Activated effector memory CD4-positive, alpha-beta T cell treated with anti-CD3 and anti-CD28 coated beads, Interleukin-2, amount 50 U/mL, for 16 hours (primary cell): ENCODE data around the gene SMPD3.
A peak's percentile ranks its signal among the peaks of the same experiment; 100 is the strongest.

Experiments used
- DNase-seq: peaks from one replicate; pipeline ENCODE4 v3.0.0-alpha.2; 2020

Gene SMPD3

DNA sequence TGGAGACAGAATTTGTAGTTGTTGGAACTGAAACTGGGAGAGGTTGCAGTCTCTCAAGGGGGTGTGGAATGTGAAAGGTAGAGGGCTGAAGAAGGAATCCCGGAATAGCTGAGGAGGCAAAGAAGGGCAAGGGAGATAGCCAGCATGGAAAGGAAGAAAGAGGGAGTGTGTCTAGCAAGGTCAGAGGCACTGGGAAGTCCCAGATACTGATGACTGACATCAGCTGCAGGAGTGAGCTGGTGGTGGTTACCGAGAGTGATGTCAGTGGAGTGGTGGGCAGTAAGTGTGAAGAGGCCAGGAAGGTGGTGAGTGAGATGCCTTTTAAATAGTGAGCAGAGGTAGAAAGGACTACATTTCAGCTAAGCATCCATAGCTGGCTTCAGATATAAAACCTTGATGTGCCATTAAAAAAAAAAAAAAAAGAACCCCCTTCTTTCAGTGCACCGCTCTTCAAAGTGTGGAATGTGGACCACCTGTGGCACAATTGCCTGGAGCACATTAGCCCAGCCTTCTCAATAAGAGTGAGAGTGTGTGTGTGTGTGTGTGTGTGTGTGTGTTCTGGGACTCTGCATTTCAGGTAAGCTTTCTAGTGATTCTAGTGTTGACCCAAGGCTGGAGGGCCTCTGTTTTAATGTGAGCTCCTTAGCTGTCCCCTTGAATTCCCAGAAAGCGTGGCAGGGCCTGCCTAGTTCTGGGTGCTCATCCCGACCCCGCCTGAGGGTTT is 129.0 kb downstream of the SMPD3 start:
- DNase-seq, result peak; percentile 67

DNA sequence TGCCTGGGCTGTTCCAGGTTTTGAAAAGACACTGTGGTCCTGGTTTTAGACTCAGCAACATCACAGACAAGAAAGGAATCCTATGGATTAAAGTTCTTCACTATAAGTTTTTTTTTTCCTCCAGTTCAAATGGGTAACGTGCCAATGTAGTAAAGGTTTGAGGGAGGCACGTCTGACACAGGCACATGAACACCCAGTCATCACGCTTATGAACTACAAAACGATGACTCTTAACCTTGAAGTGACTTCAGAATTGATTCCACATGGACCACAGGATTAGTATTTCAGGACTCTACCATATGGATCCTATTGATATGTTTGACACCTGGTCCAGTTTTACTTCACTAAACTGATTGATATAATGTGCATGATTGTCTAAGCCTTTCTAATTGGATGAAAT is 135.2 kb downstream of the SMPD3 start:
- DNase-seq, result no peak

DNA sequence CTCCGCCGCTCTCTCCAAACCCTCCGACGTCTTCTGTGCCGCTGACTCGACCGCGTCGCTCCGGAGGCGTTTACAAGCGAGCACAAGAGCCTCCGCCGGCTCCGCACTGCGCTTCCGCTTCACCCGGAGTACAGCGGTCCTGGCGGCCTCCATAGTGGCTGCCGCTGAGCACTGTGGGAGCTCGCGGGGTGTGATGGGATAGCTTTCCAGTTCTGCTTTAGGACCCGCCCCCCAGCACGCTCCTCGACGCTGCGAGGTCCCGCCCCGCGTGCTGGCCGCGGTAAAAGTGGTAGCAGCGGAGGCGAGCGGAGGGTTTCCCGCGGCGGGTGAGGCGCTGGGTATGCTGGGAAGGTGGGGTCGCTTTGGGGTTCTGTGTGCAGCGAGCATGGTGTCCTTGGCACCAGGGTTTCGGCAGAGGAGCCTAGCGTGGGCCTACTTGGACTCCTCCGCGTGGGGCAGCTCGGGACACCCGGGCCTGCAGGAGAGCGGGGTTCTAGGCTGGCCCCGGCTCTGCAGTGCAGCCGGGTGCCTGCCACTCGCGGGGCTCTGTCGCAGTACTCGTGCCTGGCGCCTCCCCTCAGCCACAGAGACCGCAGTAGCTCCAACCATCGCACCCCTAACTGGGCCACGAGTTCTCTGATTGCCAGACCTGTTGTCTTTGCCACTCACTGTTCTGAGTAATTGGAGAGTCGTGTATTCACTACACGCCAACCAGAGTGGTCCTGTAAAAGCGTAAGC is 137.4 kb downstream of the SMPD3 start, which contains the start of the genes PRMT7 and SLC7A6OS:
Gene PRMT7 (plus strand): TSS at position 246 of the 738 bp plus-strand sequence. CDS start 4,961 bp downstream, outside the sequence.
Gene SLC7A6OS (minus strand): TSS at position 173 of the 738 bp plus-strand sequence. CDS start 20 bp downstream, at position 153.
- peak; percentile 98 for DNase-seq

DNA sequence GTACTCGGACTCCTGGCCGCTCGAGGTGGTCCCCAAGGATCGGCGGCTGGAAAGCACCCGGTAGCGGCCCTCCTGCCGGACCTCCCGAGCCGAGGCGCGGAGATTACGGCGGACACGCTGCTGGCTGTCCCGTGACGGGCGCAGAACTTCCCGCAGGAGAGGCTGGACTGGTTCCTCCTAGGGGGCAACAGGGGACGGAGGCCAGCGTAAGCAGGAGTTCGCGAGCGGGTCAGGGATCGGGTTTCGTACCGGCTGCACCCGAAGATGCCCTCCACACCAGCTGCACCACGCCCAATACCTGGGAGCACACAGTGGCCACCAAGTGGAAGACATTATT is 137.9 kb downstream of the SMPD3 start:
- no peak for DNase-seq

DNA sequence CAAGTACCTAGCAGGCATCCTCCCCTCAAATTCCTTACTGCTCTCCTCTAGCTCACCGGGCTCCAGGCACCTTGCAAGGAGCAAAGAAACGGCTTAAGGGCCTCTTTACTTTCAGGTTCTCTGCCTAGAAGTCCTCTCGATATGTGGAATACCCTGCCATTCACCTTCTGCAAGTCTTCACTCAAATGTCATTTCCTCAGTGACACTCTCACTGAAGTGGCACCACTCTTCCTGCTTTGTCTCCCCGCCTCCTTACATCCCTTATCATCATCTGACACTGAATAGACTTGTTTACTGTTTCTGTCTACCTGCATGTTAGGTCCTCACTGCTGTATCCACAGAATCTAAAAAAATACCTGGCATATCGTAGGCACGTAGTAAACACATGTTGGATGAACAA is 138.5 kb downstream of the SMPD3 start:
- DNase-seq, result no peak
